CD4-positive, alpha-beta T cell treated with Interleukin-21 for 1 hour (primary cell): ENCODE data around the gene TMEM63B.
"Not testable (repeated sequence)": the region's sequence is repeated elsewhere in the genome, so short reads cannot be mapped to it uniquely, and the experiment has no call there.

Experiments
- DNase-seq: peaks from one replicate; pipeline ENCODE4 v3.0.0-alpha.2; 2020

TMEM63B gene

GRCh38 chr6:44094403-44095242 lies 32.7 kb upstream of the TMEM63B start:
- DNase-seq, result no peak

- DNase-seq, result not testable (repeated sequence)
Observed at GRCh38 chr6:44095243-44095623, 32.1 kb upstream of the TMEM63B start.

- DNase-seq, result peak; percentile 83
Observed at GRCh38 chr6:44096612-44097011, 30.7 kb upstream of the TMEM63B start.

- no peak for DNase-seq
Observed at GRCh38 chr6:44097782-44098317, 29.5 kb upstream of the TMEM63B start.

- DNase-seq, result no peak
Observed at GRCh38 chr6:44099192-44099591, 28.2 kb upstream of the TMEM63B start.

- peak; percentile 19 for DNase-seq
Observed at GRCh38 chr6:44100088-44100550, 27.2 kb upstream of the TMEM63B start.

- no peak for DNase-seq
Observed at GRCh38 chr6:44101832-44102231, 25.5 kb upstream of the TMEM63B start.

- DNase-seq, result no peak
Observed at GRCh38 chr6:44102527-44102926, 24.8 kb upstream of the TMEM63B start.

- DNase-seq, result no peak
Observed at GRCh38 chr6:44104481-44105021, 22.8 kb upstream of the TMEM63B start.

GRCh38 chr6:44105146-44105545 lies 22.2 kb upstream of the TMEM63B start:
- DNase-seq, result no peak

GRCh38 chr6:44105993-44106740 lies 21.2 kb upstream of the TMEM63B start:
- no peak for DNase-seq

- DNase-seq, result no peak
Observed at GRCh38 chr6:44107017-44107416, 20.3 kb upstream of the TMEM63B start.

GRCh38 chr6:44108471-44108870 lies 18.9 kb upstream of the TMEM63B start:
- DNase-seq, result no peak

GRCh38 chr6:44109212-44109611 lies 18.1 kb upstream of the TMEM63B start:
- DNase-seq, result no peak

- DNase-seq, result no peak
Observed at GRCh38 chr6:44110005-44110676, 17.2 kb upstream of the TMEM63B start.

GRCh38 chr6:44110966-44111365 lies 16.4 kb upstream of the TMEM63B start:
- DNase-seq, result no peak

GRCh38 chr6:44111434-44112417 lies 15.6 kb upstream of the TMEM63B start:
- DNase-seq, result no peak

GRCh38 chr6:44113414-44113813 lies 13.9 kb upstream of the TMEM63B start:
- DNase-seq, result no peak

GRCh38 chr6:44115866-44116265 lies 11.5 kb upstream of the TMEM63B start:
- DNase-seq, result no peak

- no peak for DNase-seq
Observed at GRCh38 chr6:44116641-44117382, 10.5 kb upstream of the TMEM63B start.
